ENCODE results near the gene AUTS2. TPM values are rescaled to one million over a fixed set of nuclear protein-coding genes. Genes with fewer than 3 reads are reported as not detected.

The AUTS2 gene
- total and polyA plus RNA-seq, 2 experiments from 2014 or later = 32.0 to 91.0 TPM

DNA sequence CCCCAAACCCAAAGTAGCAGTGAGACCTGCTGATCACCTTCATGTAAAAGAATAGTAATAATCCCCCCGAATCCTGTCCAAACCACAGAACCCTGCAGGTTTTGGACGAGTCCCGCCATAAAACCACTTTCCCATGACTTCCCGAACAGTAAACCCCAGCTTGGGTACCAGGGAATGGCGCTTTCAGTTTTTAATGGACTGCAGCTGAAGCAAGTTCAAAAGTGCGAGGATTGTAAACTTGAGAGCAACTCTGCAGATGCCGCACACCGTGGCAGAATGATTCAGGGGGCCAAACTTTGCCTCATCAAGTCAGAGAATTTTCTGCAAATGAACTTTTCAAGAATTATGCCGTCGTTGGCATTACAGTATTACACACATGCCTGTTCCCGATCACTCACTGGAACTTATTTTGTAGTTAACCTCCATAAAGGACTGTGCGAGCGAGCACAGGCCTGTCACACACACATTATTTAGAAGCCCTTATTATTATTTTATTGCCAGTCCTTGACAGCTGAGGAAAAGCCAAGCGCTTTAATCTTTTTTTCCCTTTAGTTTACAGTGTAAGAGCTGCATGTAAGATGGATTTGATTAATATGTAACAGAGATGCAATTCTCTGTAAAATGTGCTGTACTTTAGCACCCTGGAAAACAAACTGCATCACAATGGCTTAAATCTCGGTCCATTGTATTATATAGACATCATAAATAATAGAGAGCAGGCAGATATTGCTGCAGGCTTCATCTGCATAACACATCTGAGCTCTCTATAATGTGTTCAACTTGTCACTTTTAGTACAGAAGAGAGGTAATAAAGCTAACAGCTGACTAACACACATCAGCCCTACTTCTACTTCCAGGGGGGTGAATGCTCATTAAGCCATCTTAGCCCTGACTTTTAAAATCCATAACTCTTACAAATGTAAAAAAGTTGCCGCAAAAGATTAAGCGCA, 1040.2 kb downstream of the AUTS2 start (continued):
- TF ChIP-seq, protein P1, sequence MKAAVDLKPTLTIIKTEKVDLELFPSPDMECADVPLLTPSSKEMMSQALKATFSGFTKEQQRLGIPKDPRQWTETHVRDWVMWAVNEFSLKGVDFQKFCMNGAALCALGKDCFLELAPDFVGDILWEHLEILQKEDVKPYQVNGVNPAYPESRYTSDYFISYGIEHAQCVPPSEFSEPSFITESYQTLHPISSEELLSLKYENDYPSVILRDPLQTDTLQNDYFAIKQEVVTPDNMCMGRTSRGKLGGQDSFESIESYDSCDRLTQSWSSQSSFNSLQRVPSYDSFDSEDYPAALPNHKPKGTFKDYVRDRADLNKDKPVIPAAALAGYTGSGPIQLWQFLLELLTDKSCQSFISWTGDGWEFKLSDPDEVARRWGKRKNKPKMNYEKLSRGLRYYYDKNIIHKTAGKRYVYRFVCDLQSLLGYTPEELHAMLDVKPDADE (IDR thresholded peaks at IDR 0.05) = no peak
- TF ChIP-seq ZNF114 (CRISPR knock-in tag; IDR thresholded peaks at IDR 0.05) (no peak), ZNF331 (CRISPR knock-in tag; IDR thresholded peaks at IDR 0.05; ENCODE audit: low read depth) (no peak), NANOG (IDR thresholded peaks at IDR 0.05; ENCODE audit: borderline replicate concordance) (no peak)
- TF ChIP-seq, protein P2, sequence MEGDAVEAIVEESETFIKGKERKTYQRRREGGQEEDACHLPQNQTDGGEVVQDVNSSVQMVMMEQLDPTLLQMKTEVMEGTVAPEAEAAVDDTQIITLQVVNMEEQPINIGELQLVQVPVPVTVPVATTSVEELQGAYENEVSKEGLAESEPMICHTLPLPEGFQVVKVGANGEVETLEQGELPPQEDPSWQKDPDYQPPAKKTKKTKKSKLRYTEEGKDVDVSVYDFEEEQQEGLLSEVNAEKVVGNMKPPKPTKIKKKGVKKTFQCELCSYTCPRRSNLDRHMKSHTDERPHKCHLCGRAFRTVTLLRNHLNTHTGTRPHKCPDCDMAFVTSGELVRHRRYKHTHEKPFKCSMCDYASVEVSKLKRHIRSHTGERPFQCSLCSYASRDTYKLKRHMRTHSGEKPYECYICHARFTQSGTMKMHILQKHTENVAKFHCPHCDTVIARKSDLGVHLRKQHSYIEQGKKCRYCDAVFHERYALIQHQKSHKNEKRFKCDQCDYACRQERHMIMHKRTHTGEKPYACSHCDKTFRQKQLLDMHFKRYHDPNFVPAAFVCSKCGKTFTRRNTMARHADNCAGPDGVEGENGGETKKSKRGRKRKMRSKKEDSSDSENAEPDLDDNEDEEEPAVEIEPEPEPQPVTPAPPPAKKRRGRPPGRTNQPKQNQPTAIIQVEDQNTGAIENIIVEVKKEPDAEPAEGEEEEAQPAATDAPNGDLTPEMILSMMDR (conservative IDR thresholded peaks at IDR 0.05; ENCODE audit: low read depth in 2 of 2) = no peak

DNA sequence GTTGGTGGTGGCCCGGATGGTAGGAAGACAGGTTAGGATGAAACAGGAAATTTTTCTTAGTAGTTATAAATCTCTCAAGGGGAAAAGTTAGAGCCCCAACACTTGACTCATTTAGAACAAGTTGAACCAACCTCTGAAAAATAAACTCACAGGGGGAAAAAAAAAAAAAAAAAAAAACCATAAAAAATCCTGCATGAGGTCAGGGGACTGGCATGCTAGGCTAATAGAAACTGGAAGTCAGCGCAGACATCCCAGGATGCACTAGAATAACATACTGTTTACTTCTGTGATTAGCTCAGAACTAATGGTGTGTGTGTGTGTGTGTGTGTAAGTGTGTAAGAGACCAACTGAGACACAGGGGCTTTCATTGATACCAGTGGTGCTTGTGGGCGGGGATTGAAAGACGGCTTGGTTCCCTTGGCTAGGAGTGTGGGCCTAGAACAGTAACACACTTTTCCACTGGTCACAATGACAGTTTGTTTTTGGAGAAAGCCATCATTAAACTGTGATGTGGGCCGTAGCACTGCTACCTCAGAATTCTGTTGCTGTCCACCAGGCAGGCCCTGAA, 1042.1 kb downstream of the AUTS2 start:
- Mint-ChIP-seq H3K27ac (no peak overlapping the region), H3K9me3 (no peaks in the 10 kb centered on the region; the same call in 2 of the 3 replicates), H3K36me3 (ENCODE audit: low read depth) (no peaks in the 10 kb centered on the region), H3K4me1 (peaks cover 28% of the 10 kb centered on the region), H3K27me3 (ENCODE audit: insufficient read depth, low read depth, poor library complexity) (peaks cover 2% of the 10 kb centered on the region), H3K4me3 (no peak overlapping the region)
- Histone ChIP-seq H3K4me1 (ENCODE audit: insufficient read depth) (peaks cover 21% of the 10 kb centered on the region), H3K4me3 (no peak overlapping the region), H3K36me3 (ENCODE audit: insufficient read depth) (no peaks in the 10 kb centered on the region), H3K27me3 (ENCODE audit: insufficient read depth) (no peaks in the 10 kb centered on the region), H3K27ac (ENCODE audit: low read depth) (no peak overlapping the region), H3F3A (replicated peaks; ENCODE audit: low read depth) (0 out of 2 replicates have a peak, but pooled peaks cover 5% of the 10 kb centered on the region), H3K79me2 (replicated peaks; ENCODE audit: insufficient read depth) (no peaks in the 10 kb centered on the region), H3K4me2 (no peak overlapping the region), H3K9me2 (ENCODE audit: insufficient read depth) (0 out of 2 replicates have a peak, but pooled peaks cover 5% of the 10 kb centered on the region), H4K20me1 (replicated peaks; ENCODE audit: insufficient read depth) (no peaks in the 10 kb centered on the region), H2AFZ (no peak overlapping the region)
- DNase-seq (ENCODE audit: low spot score) = no peak
- no peak for ATAC-seq
- TF ChIP-seq, protein P2 (conservative IDR thresholded peaks at IDR 0.05; ENCODE audit: low read depth in 2 of 2) = no peak
- TF ChIP-seq, protein P3, sequence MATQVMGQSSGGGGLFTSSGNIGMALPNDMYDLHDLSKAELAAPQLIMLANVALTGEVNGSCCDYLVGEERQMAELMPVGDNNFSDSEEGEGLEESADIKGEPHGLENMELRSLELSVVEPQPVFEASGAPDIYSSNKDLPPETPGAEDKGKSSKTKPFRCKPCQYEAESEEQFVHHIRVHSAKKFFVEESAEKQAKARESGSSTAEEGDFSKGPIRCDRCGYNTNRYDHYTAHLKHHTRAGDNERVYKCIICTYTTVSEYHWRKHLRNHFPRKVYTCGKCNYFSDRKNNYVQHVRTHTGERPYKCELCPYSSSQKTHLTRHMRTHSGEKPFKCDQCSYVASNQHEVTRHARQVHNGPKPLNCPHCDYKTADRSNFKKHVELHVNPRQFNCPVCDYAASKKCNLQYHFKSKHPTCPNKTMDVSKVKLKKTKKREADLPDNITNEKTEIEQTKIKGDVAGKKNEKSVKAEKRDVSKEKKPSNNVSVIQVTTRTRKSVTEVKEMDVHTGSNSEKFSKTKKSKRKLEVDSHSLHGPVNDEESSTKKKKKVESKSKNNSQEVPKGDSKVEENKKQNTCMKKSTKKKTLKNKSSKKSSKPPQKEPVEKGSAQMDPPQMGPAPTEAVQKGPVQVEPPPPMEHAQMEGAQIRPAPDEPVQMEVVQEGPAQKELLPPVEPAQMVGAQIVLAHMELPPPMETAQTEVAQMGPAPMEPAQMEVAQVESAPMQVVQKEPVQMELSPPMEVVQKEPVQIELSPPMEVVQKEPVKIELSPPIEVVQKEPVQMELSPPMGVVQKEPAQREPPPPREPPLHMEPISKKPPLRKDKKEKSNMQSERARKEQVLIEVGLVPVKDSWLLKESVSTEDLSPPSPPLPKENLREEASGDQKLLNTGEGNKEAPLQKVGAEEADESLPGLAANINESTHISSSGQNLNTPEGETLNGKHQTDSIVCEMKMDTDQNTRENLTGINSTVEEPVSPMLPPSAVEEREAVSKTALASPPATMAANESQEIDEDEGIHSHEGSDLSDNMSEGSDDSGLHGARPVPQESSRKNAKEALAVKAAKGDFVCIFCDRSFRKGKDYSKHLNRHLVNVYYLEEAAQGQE (IDR thresholded peaks at IDR 0.05; ENCODE audit: unreplicated experiment) = no peak
- TF ChIP-seq, protein P4, sequence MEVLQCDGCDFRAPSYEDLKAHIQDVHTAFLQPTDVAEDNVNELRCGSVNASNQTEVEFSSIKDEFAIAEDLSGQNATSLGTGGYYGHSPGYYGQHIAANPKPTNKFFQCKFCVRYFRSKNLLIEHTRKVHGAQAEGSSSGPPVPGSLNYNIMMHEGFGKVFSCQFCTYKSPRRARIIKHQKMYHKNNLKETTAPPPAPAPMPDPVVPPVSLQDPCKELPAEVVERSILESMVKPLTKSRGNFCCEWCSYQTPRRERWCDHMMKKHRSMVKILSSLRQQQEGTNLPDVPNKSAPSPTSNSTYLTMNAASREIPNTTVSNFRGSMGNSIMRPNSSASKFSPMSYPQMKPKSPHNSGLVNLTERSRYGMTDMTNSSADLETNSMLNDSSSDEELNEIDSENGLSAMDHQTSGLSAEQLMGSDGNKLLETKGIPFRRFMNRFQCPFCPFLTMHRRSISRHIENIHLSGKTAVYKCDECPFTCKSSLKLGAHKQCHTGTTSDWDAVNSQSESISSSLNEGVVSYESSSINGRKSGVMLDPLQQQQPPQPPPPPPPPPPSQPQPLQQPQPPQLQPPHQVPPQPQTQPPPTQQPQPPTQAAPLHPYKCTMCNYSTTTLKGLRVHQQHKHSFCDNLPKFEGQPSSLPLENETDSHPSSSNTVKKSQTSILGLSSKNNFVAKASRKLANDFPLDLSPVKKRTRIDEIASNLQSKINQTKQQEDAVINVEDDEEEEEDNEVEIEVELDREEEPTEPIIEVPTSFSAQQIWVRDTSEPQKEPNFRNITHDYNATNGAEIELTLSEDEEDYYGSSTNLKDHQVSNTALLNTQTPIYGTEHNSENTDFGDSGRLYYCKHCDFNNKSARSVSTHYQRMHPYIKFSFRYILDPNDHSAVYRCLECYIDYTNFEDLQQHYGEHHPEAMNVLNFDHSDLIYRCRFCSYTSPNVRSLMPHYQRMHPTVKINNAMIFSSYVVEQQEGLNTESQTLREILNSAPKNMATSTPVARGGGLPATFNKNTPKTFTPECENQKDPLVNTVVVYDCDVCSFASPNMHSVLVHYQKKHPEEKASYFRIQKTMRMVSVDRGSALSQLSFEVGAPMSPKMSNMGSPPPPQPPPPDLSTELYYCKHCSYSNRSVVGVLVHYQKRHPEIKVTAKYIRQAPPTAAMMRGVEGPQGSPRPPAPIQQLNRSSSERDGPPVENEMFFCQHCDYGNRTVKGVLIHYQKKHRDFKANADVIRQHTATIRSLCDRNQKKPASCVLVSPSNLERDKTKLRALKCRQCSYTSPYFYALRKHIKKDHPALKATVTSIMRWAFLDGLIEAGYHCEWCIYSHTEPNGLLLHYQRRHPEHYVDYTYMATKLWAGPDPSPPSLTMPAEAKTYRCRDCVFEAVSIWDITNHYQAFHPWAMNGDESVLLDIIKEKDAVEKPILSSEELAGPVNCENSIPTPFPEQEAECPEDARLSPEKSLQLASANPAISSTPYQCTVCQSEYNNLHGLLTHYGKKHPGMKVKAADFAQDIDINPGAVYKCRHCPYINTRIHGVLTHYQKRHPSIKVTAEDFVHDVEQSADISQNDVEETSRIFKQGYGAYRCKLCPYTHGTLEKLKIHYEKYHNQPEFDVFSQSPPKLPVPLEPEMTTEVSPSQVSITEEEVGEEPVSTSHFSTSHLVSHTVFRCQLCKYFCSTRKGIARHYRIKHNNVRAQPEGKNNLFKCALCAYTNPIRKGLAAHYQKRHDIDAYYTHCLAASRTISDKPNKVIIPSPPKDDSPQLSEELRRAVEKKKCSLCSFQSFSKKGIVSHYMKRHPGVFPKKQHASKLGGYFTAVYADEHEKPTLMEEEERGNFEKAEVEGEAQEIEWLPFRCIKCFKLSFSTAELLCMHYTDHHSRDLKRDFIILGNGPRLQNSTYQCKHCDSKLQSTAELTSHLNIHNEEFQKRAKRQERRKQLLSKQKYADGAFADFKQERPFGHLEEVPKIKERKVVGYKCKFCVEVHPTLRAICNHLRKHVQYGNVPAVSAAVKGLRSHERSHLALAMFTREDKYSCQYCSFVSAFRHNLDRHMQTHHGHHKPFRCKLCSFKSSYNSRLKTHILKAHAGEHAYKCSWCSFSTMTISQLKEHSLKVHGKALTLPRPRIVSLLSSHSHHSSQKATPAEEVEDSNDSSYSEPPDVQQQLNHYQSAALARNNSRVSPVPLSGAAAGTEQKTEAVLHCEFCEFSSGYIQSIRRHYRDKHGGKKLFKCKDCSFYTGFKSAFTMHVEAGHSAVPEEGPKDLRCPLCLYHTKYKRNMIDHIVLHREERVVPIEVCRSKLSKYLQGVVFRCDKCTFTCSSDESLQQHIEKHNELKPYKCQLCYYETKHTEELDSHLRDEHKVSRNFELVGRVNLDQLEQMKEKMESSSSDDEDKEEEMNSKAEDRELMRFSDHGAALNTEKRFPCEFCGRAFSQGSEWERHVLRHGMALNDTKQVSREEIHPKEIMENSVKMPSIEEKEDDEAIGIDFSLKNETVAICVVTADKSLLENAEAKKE (CRISPR knock-in tag; IDR thresholded peaks at IDR 0.05) = no peak

Data from GM23338 (cell line).